Measurements from ENCODE around the gene L3MBTL4.

Gene L3MBTL4

GRCh38 chr18:5964108-5964507 lies 450.6 kb downstream of the L3MBTL4 start:
- no peak for DNase-seq (ENCODE audit: low read depth in 2 of 2)

- no peak for DNase-seq (ENCODE audit: low read depth in 2 of 2)
Observed at GRCh38 chr18:5963267-5963666, 451.4 kb downstream of the L3MBTL4 start.

GRCh38 chr18:5962362-5962761 lies 452.3 kb downstream of the L3MBTL4 start:
- no peak for DNase-seq (ENCODE audit: low read depth in 2 of 2)

- DNase-seq (ENCODE audit: low read depth in 2 of 2) = no peak
Observed at GRCh38 chr18:5961828-5962150, 452.9 kb downstream of the L3MBTL4 start.

- no peak for DNase-seq (ENCODE audit: low read depth in 2 of 2)
Observed at GRCh38 chr18:5961097-5961827, 453.4 kb downstream of the L3MBTL4 start.

- DNase-seq (ENCODE audit: low read depth in 2 of 2) = no peak
Observed at GRCh38 chr18:5958822-5959221, 455.9 kb downstream of the L3MBTL4 start.

GRCh38 chr18:5955861-5956260 lies 458.9 kb downstream of the L3MBTL4 start:
- no peak for DNase-seq (ENCODE audit: low read depth in 2 of 2)

GRCh38 chr18:5951515-5952091 lies 463.1 kb downstream of the L3MBTL4 start:
- DNase-seq (ENCODE audit: low read depth in 2 of 2) = no peak

- DNase-seq (ENCODE audit: low read depth in 2 of 2) = no peak
Observed at GRCh38 chr18:5948781-5949180, 465.9 kb downstream of the L3MBTL4 start.

GRCh38 chr18:5948237-5948636 lies 466.5 kb downstream of the L3MBTL4 start:
- DNase-seq (ENCODE audit: low read depth in 2 of 2) = no peak

- DNase-seq (ENCODE audit: low read depth in 2 of 2) = no peak
Observed at GRCh38 chr18:5944448-5944847, 470.3 kb downstream of the L3MBTL4 start.

- DNase-seq (ENCODE audit: low read depth in 2 of 2) = no peak
Observed at GRCh38 chr18:5943514-5943913, 471.2 kb downstream of the L3MBTL4 start.

- DNase-seq (ENCODE audit: low read depth in 2 of 2) = no peak
Observed at GRCh38 chr18:5942591-5942990, 472.1 kb downstream of the L3MBTL4 start.

GRCh38 chr18:5941890-5942289 lies 472.8 kb downstream of the L3MBTL4 start:
- DNase-seq (ENCODE audit: low read depth in 2 of 2) = no peak

- no peak for DNase-seq (ENCODE audit: low read depth in 2 of 2)
Observed at GRCh38 chr18:5939801-5940667, 474.7 kb downstream of the L3MBTL4 start.

GRCh38 chr18:5937795-5938194 lies 476.9 kb downstream of the L3MBTL4 start:
- DNase-seq (ENCODE audit: low read depth in 2 of 2) = no peak

GRCh38 chr18:5937121-5937520 lies 477.6 kb downstream of the L3MBTL4 start:
- DNase-seq (ENCODE audit: low read depth in 2 of 2) = no peak

GRCh38 chr18:5930789-5931188 lies 483.9 kb downstream of the L3MBTL4 start:
- DNase-seq (ENCODE audit: low read depth in 2 of 2) = no peak

- no peak for DNase-seq (ENCODE audit: low read depth in 2 of 2)
Observed at GRCh38 chr18:5918205-5918858, 496.4 kb downstream of the L3MBTL4 start.

GRCh38 chr18:5914951-5915350 lies 499.8 kb downstream of the L3MBTL4 start:
- DNase-seq (ENCODE audit: low read depth in 2 of 2) = no peak

- no peak for DNase-seq (ENCODE audit: low read depth in 2 of 2)
Observed at GRCh38 chr18:5914016-5914415, 500.7 kb downstream of the L3MBTL4 start.

GRCh38 chr18:5912566-5912965 lies 502.1 kb downstream of the L3MBTL4 start:
- DNase-seq (ENCODE audit: low read depth in 2 of 2) = no peak
